GM21367 (cell line): ENCODE data around the gene SYNPO2.
"Not testable (repeated sequence)": the region's sequence is repeated elsewhere in the genome, so short reads cannot be mapped to it uniquely, and the experiment has no call there.

Source experiments
- ATAC-seq: cut with Tn5 transposase; IDR thresholded peaks from one replicate; pipeline ENCODE4 v1.9.1; 2021; ENCODE audit not compliant: unreplicated experiment

SYNPO2 gene

GRCh38 chr4:118878507-118878906 is 10.1 kb upstream of the SYNPO2 start:
- not testable (repeated sequence) for ATAC-seq

GRCh38 chr4:118879409-118879808 is 9.2 kb upstream of the SYNPO2 start:
- ATAC-seq: no peak

- ATAC-seq: no peak
These were observed 7.0 kb upstream of the SYNPO2 start for GRCh38 chr4:118881512-118882146.

- ATAC-seq: no peak
These were observed 4.8 kb upstream of the SYNPO2 start for GRCh38 chr4:118883861-118884260.

- no peak for ATAC-seq
These were observed 3.9 kb upstream of the SYNPO2 start for GRCh38 chr4:118884716-118885115.

- ATAC-seq: no peak
These were observed 648 bp downstream of the SYNPO2 start for GRCh38 chr4:118889312-118889691.

GRCh38 chr4:118894034-118894433 is 5.4 kb downstream of the SYNPO2 start:
- ATAC-seq: no peak

- no peak for ATAC-seq
These were observed 9.6 kb downstream of the SYNPO2 start for GRCh38 chr4:118898221-118898620.

GRCh38 chr4:118898684-118899138 is 10.1 kb downstream of the SYNPO2 start:
- no peak for ATAC-seq

GRCh38 chr4:118904418-118904817 is 15.8 kb downstream of the SYNPO2 start:
- no peak for ATAC-seq

- ATAC-seq: no peak
These were observed 16.3 kb downstream of the SYNPO2 start for GRCh38 chr4:118904935-118905334.

- no peak for ATAC-seq
These were observed 16.9 kb downstream of the SYNPO2 start for GRCh38 chr4:118905566-118905965.

GRCh38 chr4:118909173-118909956 is 20.7 kb downstream of the SYNPO2 start:
- no peak for ATAC-seq

- ATAC-seq: no peak
These were observed 21.6 kb downstream of the SYNPO2 start for GRCh38 chr4:118910221-118910620.

- no peak for ATAC-seq
These were observed 22.6 kb downstream of the SYNPO2 start for GRCh38 chr4:118911238-118911703.

- ATAC-seq: no peak
These were observed 26.8 kb downstream of the SYNPO2 start for GRCh38 chr4:118915468-118915867.

- no peak for ATAC-seq
These were observed 28.1 kb downstream of the SYNPO2 start for GRCh38 chr4:118916691-118917289.

- no peak for ATAC-seq
These were observed 28.9 kb downstream of the SYNPO2 start for GRCh38 chr4:118917582-118917981.

GRCh38 chr4:118918388-118918787 is 29.7 kb downstream of the SYNPO2 start:
- no peak for ATAC-seq

GRCh38 chr4:118920247-118920646 is 31.6 kb downstream of the SYNPO2 start:
- no peak for ATAC-seq

GRCh38 chr4:118921786-118922185 is 33.1 kb downstream of the SYNPO2 start:
- no peak for ATAC-seq

GRCh38 chr4:118923891-118924290 is 35.2 kb downstream of the SYNPO2 start:
- no peak for ATAC-seq
